GM18870 (cell line): ENCODE measurements around the gene PEAK1.
"Not testable (repeated sequence)": the region's sequence is repeated elsewhere in the genome, so short reads cannot be mapped to it uniquely, and the experiment has no call there.

Experiments
- ATAC-seq: cut with Tn5 transposase; IDR thresholded peaks from one replicate; pipeline ENCODE4 v1.9.1; 2021; ENCODE audit warnings: moderate library complexity; ENCODE audit not compliant: unreplicated experiment

The PEAK1 gene

DNA sequence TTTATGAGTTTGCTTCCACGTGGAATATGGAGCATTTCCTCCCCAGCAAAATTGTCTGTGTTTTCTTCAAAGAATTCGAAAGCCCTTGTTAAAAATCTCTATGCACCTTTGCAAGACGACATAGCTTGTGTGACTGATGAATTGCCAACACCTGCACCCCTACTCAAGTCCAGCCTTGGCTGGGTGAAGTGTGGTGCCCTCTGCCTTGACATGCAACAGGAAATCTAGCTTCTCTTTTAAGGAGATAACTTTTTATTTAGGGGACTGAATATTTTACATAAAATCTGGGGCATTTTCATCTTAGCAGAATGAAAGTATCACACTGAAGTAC is 1.4 kb upstream of the PEAK1 start:
- no peak for ATAC-seq

DNA sequence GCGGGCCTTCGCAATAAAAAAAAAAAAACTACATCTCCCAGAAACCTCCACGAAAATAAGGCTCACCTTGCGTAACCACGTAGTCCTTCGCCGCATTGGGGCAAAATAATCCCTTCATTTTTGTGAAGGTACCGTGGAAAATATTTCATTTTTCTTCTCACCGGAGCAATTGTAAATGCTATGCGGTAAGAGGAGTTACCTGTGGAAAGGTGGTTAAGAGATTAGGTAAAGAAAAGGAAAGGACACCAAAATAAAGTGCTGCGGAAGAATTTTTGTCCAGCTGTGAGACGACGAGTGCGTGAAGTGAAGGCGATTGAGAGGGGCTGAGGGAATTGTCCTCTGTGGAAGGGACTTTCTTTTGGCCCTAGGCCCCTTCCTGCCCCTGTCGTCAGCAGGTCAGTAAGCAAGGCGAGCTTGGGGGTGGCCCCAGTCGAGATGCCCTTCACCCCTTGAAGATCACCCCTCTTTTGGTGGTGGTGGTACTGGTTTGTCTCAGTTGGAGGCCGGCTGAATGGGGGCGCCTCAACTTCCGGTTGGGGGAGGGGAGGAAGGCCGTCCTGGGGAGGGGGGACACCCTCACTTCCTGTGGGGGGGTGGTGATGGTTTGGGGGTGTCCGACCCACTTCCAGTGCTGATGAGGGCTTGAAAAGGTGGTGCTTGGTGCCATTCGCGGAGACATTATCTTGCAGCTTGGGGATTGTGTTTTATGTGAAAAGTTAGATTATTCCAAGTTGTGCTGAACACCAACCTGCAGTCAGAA is 886 bp upstream of the PEAK1 start, which contains the start of gene HMG20A:
Gene HMG20A (plus strand): TSS at position 279 of the 760 bp plus-strand sequence. CDS start 37,520 bp downstream, outside the sequence.
- peak; percentile 57 for ATAC-seq

DNA sequence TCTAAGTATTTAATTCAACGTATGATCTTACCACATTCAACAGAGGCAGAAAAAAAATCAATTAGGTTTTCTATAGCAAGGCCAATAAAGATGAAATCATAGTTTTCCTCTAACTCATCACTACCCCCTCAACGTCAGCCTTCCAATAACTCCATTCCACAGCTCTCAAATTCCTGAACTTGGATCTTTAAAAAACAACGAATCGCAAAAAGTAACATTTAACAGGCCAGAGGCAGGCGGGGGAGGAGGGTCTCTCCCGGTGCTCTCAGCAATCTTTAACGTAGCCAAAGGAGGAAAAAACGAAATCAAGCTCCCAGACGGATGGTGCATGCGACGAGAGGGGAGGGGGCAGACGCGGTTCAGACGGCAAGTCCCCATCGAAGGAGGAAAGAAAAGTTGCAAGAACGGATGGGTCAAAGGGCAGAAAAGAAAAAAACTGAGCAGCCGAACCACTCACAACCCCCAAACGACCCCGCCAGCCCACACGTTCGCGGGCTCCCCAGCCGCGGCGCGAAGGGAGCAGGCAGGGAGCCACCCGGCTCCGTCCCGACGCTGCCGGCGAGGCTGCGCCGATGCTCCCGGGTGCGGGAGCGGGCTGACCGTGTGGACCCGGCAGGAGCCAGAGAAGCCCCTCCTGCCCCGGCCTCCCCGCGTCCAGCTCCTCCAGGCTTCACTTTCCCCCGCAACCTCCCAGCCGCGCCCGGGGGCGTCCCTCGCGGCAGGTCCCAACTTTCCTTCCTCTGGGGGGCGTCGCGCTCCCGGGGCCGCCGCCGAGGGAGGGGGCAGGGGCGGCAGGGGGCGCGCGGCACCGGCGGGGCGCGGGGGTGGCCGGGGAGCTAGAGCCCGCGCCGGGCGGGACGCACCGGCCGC is 703 bp downstream of the PEAK1 start:
- peak; percentile 5 for ATAC-seq

GRCh38 chr15:77418391-77418965 is 1.4 kb downstream of the PEAK1 start:
- ATAC-seq: no peak

GRCh38 chr15:77417602-77418001 is 2.3 kb downstream of the PEAK1 start:
- ATAC-seq: no peak

- ATAC-seq: no peak
Measured at GRCh38 chr15:77416954-77417353, 3.0 kb downstream of the PEAK1 start.

DNA sequence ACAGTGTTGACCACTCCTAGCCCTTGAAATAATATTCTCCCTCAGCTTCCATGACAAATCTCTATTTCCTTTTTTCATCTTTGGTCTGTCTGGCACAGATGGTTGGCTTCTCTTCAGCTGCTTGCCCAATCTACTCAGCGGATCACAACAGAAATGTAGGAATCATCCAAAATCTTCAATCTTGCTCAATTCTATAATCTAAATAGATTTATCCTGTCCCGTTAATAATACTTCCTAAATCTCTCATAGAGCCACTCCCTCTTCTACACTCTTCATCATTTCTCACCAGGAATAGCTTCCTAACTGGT is 3.8 kb downstream of the PEAK1 start:
- no peak for ATAC-seq

DNA sequence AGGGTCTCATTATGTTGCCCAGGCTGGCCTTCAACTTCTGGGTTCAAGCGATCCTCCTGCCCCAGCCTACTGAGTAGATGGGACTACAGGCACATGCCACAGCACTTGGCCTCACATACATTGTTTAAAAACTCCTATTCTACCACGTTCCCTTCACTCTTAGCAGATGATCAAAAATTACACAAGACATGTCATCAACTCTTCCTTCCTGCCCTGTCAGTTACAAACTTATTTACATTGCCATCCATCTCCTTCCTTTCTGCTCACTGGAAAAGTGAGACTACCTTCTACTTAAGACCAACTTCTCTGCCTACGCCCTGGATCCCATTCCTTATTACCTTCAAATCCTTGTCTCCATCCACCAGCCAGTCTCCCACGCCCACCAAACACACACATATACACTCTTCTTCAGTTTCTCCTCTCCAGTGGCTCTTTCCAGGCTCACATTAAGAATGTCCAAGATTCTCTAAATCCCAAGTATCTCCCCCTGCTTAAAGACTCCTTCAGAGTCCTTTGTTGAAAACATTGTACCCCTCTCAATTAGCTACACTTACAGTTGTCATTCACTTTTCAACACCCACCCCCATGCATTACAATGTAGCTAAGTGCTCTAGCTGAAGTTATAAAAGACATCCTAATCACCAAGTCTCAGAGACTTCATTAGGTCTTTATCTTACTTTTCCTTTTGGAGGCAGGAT is 4.3 kb downstream of the PEAK1 start:
- no peak for ATAC-seq

DNA sequence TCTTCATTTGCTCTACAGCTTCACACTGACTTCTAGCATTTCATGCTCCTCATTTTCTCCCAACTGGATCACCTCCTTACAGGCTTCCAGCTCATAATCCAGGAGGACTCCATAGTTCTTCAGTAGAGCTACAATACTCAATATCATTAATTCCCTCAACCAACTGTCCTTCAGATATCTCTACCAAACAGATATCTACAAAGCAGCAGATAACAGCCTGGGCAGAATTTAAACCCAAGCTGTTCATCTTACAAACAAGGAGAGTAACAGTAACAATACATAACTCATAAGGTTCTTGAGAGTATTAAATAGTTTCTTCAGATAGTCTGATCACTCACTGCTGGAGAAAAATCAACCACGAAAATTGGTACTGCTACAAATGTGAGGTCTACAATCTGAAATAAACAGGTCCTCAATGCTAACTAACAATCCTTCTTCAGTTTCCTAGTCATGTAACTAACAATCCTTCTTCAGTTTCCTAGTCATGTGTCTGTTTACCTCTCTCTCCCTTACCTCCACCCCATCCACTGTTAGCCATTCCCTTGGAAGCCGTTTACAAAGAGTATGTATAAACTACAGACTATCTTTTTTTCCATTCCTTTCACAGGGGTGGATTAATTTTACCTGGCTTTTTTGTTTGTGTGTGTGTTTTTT is 5.0 kb downstream of the PEAK1 start:
- ATAC-seq: no peak

GRCh38 chr15:77413699-77414349 is 6.1 kb downstream of the PEAK1 start:
- no peak for ATAC-seq

DNA sequence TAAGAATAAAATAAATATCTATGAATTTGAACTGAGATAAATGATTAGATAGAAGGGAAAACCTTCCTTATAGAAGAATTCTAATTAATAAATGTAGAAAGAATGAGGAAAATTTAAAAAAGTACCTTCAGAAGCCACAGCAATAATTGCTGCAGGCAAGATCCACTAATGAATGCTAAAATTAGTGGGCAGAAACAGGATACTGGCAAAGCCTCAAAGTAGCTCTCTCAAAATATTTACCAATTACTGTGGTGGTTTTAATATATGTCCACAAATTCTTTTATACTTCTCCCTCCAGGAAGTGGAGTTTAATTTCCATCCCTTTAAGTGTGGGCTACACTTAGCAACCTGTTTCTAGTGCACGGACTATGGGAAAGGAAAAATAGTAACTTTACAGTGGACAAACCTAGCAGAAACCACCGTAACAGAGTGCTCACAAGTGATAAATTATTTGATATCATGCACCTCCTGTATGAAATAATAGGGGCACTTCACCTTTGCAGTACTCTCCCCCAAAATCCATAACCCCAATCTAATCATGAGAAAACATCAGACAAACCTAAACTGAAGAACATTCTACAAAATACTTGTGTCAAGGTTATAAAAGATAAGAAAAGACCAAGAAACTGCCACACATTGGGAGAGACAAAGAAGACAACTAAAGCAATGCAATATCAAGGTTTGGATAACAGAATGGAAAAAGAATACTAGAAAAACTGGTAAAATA is 6.8 kb downstream of the PEAK1 start:
- no peak for ATAC-seq

DNA sequence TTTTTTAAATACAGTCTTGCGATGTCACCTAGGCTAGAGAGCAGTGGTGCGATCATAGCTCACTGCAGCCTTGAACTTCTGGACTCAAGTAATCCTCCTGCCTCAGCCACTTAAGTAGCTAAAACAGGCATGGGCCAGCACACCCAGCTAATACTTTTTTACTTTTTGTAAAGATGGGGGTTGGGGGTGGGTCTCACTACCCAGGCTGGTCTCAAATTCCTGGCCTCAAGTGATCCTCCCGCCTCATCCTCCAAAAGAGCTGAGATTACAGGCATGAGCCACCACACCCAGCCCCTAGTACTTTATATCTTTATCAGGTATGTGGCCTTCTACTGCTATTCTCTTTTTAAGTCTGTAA is 8.3 kb downstream of the PEAK1 start:
- no peak for ATAC-seq

GRCh38 chr15:77410701-77411618 is 8.9 kb downstream of the PEAK1 start:
- ATAC-seq: no peak

DNA sequence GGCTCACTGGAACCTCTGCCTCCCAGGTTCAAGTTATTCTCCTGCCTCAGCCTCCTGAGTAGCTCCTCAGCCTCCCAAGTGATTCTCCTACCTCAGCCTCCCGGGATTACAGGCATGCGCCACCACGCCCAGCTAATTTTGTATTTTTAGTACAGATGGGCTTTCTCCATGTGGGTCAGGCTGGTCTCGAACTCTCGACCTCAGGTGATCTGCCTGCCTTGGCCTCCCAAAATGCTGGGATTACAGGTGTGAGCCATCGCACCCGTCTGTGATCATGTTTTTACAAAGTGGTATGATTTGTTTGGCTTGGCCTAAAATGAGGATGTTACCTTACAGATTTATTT is 9.8 kb downstream of the PEAK1 start:
- ATAC-seq: not testable (repeated sequence)

- ATAC-seq: no peak
Measured at GRCh38 chr15:77409259-77410156, 10.4 kb downstream of the PEAK1 start.

GRCh38 chr15:77406846-77407245 is 13.1 kb downstream of the PEAK1 start:
- ATAC-seq: no peak

DNA sequence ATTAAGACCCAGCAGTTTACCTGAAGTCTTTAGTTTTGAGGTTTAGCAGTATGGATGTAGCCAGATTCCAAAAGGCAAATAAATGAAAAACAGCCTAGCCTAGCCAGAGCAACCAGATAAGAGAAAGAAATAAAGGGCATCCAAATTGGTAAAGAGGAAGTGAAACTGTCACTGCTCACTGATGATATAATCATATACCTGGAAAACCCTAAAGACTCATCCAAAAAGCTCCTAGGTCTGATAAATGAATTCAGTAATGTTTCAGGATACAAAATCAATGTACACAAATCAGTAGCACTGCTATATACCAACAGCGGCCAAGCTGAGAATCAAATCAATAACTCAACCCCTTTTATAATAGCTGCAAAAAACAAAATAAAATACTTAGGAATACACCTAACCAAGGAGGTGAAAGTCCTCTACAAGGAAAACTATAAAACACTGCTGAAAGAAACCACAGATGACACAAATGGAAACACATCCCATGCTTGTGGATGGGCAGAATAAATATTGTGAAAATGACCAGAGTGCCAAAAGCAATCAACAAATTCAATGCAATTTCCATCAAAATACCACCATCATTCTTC is 13.6 kb downstream of the PEAK1 start:
- not testable (repeated sequence) for ATAC-seq
